GM21381 (cell line): ENCODE measurements around the gene GPR4.
"Not testable (repeated sequence)": the region's sequence is repeated elsewhere in the genome, so short reads cannot be mapped to it uniquely, and the experiment has no call there.

Source experiments
- ATAC-seq: cut with Tn5 transposase; IDR thresholded peaks from one replicate; pipeline ENCODE4 v1.9.1; 2021; ENCODE audit warnings: mild to moderate bottlenecking, moderate library complexity; ENCODE audit not compliant: unreplicated experiment

Gene GPR4

DNA sequence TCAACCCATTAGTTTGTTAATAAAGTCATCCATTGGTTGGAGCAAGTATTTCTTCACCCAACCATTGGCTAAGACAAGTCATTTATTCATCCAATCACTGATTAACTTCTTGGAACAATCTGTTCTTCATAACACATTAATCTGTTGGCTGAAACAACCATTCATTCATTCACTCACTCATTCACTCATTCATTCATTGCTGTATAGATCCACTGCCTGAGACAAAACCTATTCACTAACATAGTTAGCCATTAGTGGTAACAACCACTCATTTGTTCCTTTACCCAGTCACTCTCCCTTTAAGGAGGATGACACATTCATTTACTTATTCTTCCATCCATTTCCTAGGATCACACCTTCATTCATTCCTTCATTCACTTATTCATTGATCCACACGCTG is 22.0 kb upstream of the GPR4 start:
- no peak for ATAC-seq

DNA sequence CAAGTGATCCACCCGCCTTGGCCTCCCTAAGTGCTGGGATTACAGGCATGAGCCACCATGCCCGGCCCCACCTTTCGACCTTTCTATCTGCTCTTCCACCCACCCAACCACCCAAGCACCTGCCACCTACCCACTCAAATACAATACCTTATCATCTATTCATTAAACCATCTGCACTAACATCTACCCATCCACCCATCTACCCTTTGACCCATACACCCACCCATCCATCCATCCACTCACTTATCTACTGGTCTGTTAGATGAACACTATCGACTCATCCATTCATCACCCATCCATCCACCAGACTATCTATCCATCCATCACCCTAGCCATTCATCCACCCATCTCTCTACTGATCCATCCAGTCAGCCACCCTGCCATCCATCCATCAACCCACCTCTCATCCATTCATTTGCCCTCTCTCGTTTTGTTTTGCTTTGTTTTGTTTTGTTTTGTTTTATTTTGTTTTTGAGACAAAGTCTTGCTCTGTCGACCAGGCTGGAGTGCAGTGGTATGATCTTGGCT is 20.0 kb upstream of the GPR4 start:
- ATAC-seq, result no peak

DNA sequence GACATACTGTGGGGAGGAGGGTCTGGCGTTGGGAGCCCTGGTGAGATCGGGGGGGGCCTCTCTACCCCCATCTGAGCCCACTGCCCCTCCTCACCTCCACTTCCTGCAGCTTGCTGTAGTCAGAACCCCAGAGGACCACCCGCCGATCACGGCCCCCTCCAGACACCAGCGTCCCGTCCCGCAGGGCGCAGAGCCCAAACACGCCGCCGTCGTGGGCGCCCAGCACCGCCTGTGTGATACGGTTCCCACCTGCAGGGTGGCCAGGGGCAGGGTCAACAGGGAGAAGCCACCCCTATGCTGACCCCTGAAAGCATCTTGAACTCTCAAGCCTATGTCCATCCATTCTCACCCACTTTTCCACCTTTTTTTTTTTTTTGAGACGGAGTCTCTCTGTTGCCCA is 19.4 kb upstream of the GPR4 start:
- no peak for ATAC-seq

DNA sequence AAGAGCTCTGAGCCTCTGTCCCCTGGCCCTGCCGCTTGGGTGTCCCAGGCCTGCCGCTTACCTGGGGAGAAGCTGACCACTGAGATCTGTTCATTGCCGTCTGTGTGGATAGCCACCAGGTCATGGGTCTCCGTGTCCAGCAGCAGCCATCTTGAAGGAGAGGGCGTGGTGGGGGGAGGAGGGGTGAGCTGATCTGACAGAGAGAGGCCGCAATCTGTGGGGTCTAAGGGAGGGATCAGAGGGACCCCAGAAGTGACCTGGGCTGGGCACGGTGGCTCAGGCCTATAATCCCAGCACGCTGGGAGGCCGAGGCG is 14.6 kb upstream of the GPR4 start:
- ATAC-seq, result no peak

DNA sequence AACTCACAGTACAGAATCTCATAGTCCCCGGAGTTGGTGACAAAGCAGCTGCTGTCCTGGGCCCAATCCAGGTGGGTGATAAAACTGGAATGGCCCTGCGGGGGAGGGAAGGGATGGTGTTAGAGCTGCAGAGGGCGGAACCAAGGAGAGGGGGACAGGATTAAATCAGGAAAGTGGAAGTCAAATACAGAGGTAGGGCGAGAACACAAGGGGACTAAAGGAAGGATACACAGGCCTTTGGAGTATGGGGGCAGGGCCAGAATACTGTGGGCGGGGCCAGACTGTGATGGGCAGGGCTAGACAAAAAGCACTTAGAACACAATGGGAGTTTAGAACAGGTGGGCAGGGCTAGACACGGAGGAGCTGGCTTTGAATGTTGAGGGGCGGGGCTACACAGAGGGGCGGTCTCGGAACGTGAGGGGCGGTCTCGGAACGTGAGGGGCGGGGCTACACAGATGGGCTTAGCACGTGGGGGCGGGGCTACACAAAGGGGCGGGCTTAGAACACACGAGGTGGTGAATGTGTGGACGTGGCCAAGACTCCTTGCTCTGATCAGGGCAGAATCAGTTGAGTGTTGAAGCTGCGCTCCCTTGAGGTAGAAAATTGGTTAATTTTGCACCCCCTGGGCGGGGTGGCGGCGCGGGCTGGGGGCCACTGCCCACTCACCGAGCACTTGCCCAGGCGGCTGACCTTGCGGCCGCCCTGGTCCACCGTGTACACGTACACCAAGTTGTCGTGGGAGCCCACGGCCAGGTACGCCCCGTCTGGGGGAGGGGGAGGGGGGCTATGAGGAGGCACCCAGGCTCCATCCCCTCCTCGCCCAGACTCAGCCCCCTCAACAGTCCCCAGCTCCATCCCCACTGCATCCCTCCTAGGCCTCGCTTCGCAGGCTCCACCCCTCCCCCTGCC is 14.0 kb upstream of the GPR4 start:
- no peak for ATAC-seq

DNA sequence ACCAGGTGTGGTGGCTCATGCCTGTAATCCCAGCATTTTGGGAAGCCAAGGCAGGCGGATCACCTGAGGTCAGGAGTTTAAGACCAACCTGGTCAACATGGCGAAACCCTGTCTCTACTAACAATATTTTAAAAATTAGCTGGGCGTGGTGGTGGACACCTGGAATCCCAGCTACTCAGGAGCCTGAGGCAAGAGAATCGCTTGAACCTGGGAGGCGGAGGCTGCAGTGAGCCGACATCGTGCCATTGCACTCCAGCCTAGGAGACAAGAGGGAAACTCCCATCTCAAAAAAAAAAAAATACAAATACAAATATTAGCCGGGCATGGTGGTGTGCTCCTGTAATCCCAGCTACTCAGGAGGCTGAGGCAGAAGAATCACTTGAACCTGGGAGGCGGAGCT is 13.0 kb upstream of the GPR4 start:
- ATAC-seq, result not testable (repeated sequence)

DNA sequence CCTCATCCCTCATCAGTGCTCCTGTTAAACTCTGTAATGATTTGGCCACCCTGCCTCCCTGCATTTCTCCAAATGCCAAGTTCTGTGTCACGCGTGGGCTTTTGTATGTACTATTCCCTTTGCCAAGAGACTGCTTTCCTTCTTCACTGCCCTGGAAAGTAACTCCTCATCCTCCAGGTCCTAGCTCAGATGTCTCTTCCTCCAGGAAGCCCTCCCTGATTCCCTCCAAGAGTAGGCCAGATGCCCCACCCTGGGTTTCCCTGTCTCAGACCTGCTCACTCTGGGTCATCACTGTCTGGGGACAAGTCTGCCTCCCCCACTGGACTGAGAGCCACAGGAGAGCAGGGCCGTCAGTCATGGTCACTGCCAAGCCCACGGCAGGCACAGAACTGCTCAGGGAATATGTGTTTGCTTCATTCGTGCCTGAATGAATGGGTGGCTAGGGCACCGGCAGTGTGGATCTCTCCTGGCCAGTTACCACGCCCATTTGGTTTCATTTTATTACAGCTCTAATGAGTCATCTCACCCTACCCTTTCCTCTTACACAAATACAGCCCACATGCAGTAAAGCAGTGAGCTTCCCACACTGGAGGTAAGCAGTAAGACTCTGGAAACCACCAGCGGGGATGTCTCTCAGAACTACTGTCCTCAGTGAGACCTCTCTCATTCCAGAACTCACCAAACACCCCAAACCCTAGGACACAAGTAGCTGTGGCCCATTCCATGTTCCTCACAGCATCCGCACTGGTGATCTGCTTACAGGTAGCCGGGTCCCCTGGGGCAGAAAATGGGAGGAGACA is 12.1 kb upstream of the GPR4 start:
- ATAC-seq, result no peak

DNA sequence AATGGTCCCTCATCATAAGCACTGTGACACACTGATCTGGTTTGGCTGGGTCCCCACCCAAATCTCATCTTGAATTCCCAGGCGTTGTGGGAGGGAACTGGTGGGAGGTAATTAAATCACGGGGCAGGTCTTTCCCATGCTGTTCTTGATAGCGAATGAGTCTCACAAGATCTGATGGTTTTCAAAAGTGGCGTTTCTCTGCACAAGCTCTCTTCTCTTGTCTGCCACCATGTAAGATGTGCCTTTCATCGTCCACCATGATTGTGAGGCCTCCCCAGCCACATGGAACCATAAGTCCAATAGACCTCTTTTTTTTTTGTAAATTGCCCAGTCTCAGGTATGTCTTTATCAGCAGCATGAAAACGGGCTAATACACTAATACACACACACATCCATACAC is 6.9 kb upstream of the GPR4 start:
- ATAC-seq, result no peak

DNA sequence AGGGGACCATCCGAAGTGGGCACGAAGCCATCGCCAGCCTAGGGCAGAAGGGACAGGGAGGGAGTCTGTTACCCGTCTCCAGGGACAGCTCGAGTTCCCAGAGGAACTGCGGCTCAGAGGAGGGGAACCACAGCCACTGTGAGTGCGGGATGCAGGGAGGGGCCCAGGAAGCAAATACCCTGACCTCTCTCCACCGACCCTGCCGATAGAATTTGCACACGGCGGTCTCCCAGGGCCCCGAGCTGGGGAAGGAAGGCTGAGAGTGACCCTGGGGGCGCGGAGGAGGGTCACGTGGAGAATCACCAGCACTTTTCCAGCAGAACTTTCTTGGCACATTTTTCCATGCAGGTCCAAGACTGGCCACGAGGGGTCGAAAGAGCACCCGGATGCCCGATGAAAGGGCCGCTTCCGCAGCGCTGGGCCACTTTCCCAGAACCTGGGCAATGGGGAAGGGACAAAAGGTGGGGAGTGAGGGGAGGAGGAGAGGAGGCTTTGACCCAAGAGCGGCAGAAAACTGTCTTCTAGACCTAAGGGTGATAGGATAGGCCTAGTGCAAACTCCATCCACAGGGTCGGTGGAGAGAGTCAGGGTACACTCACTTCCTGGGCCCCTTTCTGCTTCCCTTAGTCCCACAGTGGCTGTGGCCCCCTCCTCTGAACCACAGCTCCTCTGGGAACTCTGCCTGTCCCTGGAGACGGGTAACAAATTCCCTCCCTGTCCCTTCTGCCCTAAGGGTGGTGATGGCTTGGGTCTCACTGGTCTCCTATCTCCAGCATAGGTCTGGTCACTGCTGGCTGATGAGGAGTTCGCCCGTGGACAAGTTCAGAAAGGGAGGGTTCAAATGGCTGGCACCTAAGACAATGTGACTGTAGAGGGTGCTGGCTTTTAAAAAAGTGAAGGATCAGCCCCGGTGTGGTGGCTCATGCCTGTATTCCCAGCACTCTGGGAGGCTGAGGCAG is 5.3 kb upstream of the GPR4 start:
- no peak for ATAC-seq

DNA sequence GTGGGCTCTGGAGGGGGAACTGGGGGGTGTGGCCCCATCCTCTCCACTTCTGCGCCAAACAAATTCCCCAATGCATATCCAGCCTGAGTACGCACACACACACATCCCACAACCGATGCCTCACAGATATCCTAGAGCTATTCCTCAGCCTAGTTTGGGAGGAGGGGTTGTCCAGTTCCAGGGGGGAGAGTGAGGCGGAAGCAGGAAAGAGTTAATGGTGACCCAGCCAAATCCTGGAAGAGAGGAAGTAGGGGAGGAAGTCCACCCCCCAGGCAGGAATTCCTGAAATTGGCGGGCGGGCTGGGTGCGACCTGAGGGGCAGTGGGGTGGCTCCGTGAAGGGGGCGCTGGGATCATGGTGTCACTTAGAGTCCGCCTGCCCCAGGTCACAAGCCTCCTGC is 897 bp downstream of the GPR4 start:
- no peak for ATAC-seq

DNA sequence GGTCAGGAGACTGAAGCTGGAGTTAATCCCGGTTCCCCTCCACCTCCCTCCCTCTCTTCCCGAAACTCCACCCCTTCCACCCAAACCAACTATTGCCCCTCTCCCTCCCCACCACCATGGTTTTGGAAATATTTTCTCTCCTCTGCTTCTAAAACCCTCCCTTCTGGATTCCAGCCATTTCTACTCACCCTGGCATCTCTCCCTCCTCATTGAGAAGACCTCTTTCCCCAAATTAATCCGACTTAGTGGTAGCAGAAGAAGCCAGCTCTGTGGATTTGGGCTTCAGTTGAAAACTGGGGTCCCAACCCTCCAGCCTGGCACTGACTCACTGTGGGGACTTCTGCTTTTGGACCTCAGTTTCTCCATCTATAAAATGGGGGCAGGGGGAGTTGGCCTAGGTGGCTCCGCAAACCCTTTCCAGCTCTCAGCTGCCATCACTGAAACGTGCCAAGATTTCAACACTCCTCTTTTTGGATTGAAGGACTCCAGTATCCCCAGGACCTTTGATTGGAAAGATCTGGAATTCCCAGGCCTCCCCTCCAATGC is 1.6 kb downstream of the GPR4 start:
- ATAC-seq, result no peak

DNA sequence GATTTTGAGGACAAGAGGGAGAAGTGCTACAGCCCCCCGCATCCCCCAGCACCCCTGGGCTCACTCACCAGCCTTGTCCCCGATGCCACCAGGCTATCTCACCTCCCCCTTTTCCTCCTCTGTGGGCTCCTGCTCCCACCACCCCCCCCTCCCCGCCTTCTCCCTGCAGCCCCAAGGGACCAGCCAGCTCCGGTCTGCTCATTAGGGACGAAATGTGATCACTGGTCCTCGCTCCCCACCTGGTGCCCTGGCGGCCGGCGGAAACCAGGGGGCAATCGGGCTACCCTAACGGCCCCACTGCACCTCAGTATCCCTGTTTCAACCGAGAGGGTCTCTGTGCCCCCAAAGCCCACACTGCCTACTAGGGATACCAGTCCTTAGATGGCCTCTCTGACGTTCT is 2.7 kb downstream of the GPR4 start:
- ATAC-seq, result no peak

DNA sequence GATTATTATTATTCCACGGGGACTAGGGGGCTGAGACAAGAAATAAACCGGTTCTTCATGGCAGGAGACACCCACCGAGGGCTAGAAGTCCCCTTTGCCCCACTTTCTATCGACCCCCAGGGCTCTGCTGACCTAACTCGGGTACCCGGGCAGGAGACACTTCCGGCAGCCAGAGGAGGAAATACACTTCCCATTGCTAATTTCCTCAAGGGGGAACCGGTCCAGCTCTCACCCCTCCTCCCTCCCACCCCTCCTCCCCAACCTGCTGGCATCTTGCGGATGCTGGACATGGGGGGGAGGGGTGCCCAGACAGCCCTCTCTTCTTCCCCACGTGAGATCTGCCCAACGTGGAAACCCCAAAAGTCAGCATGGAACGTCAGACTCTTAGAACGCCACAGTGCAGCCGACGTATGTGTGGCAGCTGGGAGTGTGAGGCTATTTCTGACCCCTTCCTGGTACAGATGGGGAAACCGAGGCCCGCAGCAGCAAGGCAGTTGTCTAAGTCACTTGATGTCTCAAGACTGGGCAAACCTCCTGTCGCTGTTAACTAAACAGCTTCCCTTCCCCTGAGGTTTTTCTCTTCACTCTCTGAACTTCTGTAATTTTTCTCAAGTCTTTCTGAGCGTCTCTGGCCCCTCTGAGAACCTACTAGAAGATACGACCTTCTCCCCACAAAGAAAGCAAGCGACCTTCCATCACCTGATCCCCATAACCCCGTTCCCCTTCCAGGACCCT is 3.6 kb downstream of the GPR4 start:
- ATAC-seq, result no peak

DNA sequence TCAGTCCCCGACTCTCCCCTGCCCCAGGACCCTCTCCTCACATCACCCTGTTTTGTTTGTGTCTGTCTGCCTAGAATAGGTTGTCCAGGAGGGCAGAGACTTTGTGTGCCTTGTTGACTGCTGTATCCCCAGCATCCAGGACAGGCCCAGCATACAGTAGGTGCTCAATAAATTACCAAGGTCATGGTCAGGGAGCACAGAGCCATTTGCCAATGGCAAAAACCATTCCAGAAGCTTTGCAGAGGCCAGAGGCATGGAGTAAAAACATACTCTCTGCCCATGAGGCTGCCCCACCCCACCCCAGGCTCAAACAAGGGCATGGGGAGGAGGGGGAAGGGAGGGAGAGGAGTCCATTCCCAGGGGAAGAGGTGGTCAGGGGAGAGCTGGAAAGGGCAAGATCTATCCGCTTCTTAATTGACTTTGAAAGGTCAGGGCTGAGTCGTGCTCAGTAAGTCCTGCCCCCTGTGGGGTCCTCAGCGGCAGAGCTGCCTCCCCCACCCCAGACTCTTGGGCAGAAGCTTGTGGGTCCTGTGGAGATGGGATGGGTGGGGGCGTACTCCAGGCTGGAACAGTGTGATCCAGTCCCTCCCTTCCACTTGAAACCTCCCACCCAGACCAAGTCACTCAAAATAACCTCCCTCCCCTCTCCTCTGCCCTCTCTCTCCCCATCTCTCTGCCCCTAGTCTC is 4.4 kb downstream of the GPR4 start:
- no peak for ATAC-seq

DNA sequence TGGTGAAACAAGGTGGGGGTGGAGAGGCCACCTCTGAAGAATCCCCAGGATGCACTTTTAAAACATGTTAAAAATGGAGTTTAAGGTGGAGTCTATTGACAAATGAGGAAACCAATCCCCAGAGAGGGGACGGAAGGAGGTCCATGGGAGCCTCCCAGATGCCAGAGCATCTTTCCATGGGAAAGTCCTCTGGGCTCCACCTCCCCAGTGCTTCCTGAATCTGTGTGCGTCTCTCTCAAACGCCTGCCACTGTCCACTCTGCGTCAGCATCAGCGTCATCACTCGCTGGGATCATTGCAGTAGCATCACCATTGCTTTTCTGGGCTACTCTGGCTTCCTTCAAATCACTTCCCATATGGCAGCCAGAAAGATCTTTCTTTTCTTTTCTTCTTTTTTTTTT is 6.2 kb downstream of the GPR4 start:
- no peak for ATAC-seq

DNA sequence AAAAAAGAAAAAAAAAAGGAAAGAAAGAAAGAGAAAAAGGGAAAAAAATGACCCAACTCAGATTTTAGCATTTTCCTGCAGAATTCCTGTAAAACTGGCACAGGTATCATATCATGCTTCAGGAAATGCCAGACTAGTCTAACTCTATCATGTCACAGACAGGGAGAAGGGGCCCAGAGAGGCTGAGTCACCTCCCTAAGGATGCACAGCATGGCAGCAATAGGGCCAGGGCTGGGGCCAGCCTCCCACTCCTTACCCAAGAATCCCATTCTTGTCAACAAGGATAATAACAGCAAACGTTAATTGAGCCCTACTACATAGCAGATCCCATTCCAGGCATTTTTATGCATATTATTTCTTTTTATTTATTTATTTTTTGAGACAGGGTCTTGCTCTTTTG is 8.5 kb downstream of the GPR4 start:
- ATAC-seq, result no peak

DNA sequence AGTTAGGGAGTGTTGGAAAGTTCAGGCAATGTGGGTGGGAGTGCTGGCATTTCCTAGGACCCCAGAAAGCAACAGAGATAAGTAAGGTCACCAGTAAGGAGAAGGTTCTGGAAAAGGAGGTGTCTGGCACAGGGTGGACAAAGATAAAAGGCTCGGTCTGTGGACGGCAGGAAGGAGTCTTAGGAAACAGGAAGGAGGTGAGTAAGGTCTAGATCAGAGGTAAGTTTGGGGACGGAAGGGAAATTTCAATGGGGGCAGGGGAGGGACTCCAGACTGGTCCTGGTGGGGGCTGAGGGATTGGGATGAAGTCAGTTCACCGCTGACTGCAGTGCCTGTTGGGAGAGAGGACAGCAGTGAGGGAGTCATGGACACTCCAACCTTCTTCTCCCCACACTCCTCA is 9.6 kb downstream of the GPR4 start:
- ATAC-seq, result no peak

DNA sequence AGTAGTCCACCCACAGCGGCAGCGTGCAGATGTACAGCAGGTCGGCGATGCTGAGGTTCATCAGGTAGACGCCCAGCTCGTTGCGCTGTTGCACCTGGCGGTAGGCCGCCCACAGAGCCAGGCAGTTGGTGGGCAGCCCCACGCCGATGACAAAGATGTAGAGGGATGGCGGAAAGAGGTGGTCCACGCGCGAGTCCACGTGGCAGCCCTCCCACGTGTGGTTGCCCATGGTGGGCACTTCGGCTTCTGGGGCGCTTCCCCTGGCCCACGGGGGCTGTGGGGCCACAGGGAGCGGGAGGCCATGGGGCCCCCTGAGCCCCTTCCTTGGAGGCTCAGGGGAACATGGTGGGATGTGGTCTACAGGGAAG is 10.4 kb downstream of the GPR4 start:
- no peak for ATAC-seq

DNA sequence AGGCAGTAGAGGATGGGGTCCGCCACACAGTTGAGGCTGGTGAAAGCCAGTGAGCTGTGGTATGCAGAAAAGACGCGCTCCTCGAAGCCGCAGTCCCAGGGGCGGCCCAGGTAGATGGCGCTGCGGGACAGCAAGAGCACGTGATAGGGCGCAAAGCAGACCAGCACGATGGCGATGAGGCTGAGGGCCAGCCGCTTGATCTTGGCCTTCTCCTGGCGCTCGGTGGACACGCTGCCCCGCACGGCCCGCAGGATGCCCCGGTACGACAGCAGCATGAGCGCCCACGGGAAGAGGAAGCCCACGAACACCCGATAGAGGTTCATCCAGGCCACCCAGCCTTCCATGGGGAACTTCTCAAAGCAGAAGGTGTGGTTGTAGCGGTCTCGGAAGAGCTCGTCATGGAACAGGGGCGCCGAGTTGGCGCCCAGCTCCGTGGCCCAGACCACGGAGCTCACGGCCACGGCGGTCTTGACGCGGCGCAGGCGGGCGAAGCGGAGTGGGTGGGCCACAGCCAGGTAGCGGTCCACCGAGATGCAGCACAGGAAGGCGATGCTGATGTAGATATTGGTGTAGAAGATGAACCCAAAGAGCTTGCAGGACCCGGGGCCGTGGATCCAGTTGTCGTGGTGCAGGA is 10.9 kb downstream of the GPR4 start:
- ATAC-seq, result no peak
